GM10266 (cell line): ENCODE results near the gene RUFY3.

Source experiments
- DNase-seq: peaks from one replicate; pipeline ENCODE4 v3.0.0; 2012; ENCODE audit errors: extremely low spot score
- TF ChIP-seq, protein P1 (sequence below): IDR thresholded peaks from 2 replicates; pipeline ENCODE4 v1.5.1; 2012; ENCODE audit warnings: mild to moderate bottlenecking, low read depth; ENCODE audit not compliant: control insufficient read depth, insufficient read depth; ENCODE audit errors: missing control alignments

The RUFY3 gene

GRCh38 chr4:70818921-70819320 lies 97.2 kb downstream of the RUFY3 start:
- TF ChIP-seq, protein P1, sequence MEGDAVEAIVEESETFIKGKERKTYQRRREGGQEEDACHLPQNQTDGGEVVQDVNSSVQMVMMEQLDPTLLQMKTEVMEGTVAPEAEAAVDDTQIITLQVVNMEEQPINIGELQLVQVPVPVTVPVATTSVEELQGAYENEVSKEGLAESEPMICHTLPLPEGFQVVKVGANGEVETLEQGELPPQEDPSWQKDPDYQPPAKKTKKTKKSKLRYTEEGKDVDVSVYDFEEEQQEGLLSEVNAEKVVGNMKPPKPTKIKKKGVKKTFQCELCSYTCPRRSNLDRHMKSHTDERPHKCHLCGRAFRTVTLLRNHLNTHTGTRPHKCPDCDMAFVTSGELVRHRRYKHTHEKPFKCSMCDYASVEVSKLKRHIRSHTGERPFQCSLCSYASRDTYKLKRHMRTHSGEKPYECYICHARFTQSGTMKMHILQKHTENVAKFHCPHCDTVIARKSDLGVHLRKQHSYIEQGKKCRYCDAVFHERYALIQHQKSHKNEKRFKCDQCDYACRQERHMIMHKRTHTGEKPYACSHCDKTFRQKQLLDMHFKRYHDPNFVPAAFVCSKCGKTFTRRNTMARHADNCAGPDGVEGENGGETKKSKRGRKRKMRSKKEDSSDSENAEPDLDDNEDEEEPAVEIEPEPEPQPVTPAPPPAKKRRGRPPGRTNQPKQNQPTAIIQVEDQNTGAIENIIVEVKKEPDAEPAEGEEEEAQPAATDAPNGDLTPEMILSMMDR = no peak
- no peak for DNase-seq

DNA sequence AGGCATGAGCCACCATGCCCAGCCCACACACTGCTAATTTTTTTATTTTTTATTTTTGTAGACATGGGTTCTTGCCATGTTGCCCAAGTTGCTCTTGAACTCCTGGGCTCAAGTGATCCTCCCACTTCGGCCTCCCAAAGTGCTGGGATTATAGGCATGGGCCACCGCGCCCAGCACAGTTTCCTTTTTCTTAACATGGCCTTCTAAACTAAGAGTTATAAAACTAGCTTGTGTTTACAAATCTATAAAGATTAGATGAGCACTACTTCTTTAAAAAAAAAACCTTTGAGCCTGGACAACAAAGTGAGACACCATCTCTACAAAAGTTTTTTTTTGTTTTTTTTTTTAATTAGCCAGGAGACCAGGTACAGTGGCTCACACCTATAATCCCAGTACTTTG lies 107.3 kb downstream of the RUFY3 start:
- TF ChIP-seq, protein P1 = no peak
- DNase-seq = no peak

GRCh38 chr4:70829492-70829891 lies 107.7 kb downstream of the RUFY3 start:
- no peak for DNase-seq
- TF ChIP-seq, protein P1 = no peak

- DNase-seq = no peak
- TF ChIP-seq, protein P1 = no peak
Observed at GRCh38 chr4:70830054-70830453, 108.3 kb downstream of the RUFY3 start.

DNA sequence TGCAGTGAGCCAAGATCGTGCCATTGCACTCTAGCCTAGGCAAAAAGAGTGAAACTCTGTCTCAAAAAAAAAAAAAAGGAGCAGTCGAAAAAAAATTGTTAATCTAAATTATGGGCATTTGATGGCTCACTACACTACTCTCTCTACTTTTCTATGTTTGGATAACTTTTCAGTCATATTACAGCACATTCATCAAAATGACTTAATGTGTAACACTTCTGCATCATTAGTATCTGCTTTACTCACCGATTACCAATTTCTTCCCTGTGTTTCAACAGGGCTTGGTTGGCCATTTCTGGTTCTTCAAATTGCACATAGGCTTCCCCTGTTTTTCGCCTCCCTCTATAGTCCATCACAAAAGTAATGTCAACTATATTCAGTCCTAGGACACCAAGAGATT lies 109.5 kb downstream of the RUFY3 start:
- TF ChIP-seq, protein P1 = no peak

DNA sequence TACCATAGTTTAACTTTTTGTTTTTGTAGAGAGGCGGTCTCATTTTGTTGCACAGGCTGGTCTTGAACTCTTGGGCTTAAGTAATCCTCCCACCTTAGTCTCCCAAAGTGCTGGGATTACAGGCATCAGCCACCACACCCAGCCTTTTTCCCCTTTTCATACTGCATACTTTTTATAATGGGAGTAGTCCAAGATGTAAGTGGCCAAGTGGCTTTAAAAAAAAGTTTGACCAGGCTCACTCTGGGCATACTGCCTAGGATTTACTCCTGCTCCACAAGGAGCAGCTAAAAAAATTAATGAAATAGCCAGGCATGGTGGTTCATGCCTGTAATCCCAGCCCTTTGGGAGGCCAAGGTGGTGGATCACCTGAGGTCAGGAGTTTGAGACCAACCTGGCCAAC lies 111.9 kb downstream of the RUFY3 start:
- TF ChIP-seq, protein P1 = no peak
- no peak for DNase-seq

More for the DNA sequence above, 109.5 kb downstream of the RUFY3 start:
- no peak for DNase-seq

DNA sequence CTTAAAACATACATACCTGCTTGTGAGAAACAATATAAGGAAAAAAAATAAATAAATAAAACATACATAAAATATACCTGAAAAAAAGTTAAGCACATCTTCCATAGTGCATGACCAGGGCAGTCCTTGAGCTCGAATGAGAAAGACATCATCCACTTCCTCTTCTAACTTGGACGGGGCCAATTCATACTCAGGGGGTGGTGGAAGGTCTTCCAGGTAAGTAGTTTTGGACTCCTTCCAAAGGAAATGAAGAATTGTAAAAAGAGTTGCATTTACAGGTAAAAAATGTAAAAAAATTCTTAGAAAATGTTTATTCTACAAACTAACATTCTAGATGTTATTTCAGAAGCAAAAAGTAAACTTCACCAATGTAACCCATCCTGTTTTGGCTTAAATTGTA lies 114.3 kb downstream of the RUFY3 start:
- DNase-seq = no peak
- TF ChIP-seq, protein P1 = no peak
